GM23338 (cell line): Measurements from ENCODE around the gene TTC1. TPM values are rescaled to one million over a fixed set of nuclear protein-coding genes. Genes with fewer than 3 reads are reported as not detected.

Experiments
- ATAC-seq: fragments of 200-7000 bp; cut with Tn5 transposase; 3 replicates; pipeline ENCODE4 v1.9.1; 2020
- DNase-seq: peaks from one replicate; pipeline ENCODE4 v3.0.0-alpha.2; 2015; ENCODE audit warnings: low spot score
- H2AFZ ChIP-seq: fragments of 200-600 bp; sonication (generic); 2 replicates; pipeline ENCODE4 v1.8.0; 2016; ENCODE audit warnings: antibody characterized with exemption, mild to moderate bottlenecking, moderate library complexity
- H3F3A ChIP-seq: fragments of 200-600 bp; sonication (generic); replicated peaks from 2 replicates; pipeline ENCODE4 v1.8.0; 2017; ENCODE audit warnings: antibody characterized with exemption, mixed run types, low read depth
- H3K27ac ChIP-seq: fragments of 200-600 bp; sonication (generic); 2 replicates; pipeline ENCODE4 v1.6.1; 2016; ENCODE audit warnings: low read depth
- H3K27me3 ChIP-seq: fragments of 200-600 bp; sonication (generic); 2 replicates; pipeline ENCODE4 v1.8.0; 2016; ENCODE audit warnings: mild to moderate bottlenecking, mixed run types, moderate library complexity; ENCODE audit not compliant: insufficient read depth
- H3K36me3 ChIP-seq: fragments of 200-600 bp; sonication (generic); 2 replicates; pipeline ENCODE4 v1.8.0; 2016; ENCODE audit warnings: mild to moderate bottlenecking; ENCODE audit not compliant: insufficient read depth
- H3K4me1 ChIP-seq: fragments of 200-600 bp; sonication (generic); 2 replicates; pipeline ENCODE4 v1.8.0; 2016; ENCODE audit warnings: mild to moderate bottlenecking, moderate library complexity; ENCODE audit not compliant: insufficient read depth
- H3K4me2 ChIP-seq: fragments of 200-600 bp; sonication (generic); 2 replicates; pipeline ENCODE4 v1.7.1; 2017; ENCODE audit warnings: mixed run types
- H3K4me3 ChIP-seq: fragments of 200-600 bp; sonication (generic); 2 replicates; pipeline ENCODE4 v1.6.1; 2016; ENCODE audit warnings: mixed run types
- H3K79me2 ChIP-seq: fragments of 200-600 bp; sonication (generic); replicated peaks from 2 replicates; pipeline ENCODE4 v1.8.0; 2017; ENCODE audit warnings: mild to moderate bottlenecking; ENCODE audit not compliant: insufficient read depth
- H3K9me2 ChIP-seq: fragments of 200-600 bp; sonication (generic); 2 replicates; pipeline ENCODE4 v1.8.0; 2017; ENCODE audit not compliant: insufficient read depth
- H4K20me1 ChIP-seq: fragments of 200-600 bp; sonication (generic); replicated peaks from 2 replicates; pipeline ENCODE4 v1.8.0; 2017; ENCODE audit warnings: mild to moderate bottlenecking; ENCODE audit not compliant: insufficient read depth
- H3K27ac Mint-ChIP-seq: 2 replicates; pipeline ENCODE4 v1.8.0; 2020; ENCODE audit warnings: inconsistent platforms, mild to moderate bottlenecking, moderate library complexity, mixed read lengths
- H3K27me3 Mint-ChIP-seq: 3 replicates; pipeline ENCODE4 v1.8.0; 2022; ENCODE audit warnings: low read depth, mild to moderate bottlenecking, moderate library complexity, mixed read lengths, inconsistent platforms; ENCODE audit not compliant: insufficient read depth, poor library complexity
- H3K36me3 Mint-ChIP-seq: 3 replicates; pipeline ENCODE4 v1.8.0; 2021; ENCODE audit warnings: low read depth, mild to moderate bottlenecking, inconsistent platforms, moderate library complexity, mixed read lengths
- H3K4me1 Mint-ChIP-seq: 3 replicates; pipeline ENCODE4 v1.8.0; 2020; ENCODE audit warnings: mild to moderate bottlenecking, inconsistent platforms, mixed read lengths
- H3K4me3 Mint-ChIP-seq: 3 replicates; pipeline ENCODE4 v1.8.0; 2021; ENCODE audit warnings: moderate library complexity, mild to moderate bottlenecking, inconsistent platforms, mixed read lengths
- H3K9me3 Mint-ChIP-seq: 3 replicates; pipeline ENCODE4 v1.8.0; 2020; ENCODE audit warnings: moderate library complexity, mild to moderate bottlenecking, inconsistent platforms, mixed read lengths
- CREB1 ChIP-seq: fragments of 250-450 bp; sonication (Bioruptor Pico); IDR thresholded peaks from 2 replicates; pipeline ENCODE4 v1.5.0; 2020; ENCODE audit warnings: low read depth, mild to moderate bottlenecking, moderate library complexity
- CTCF ChIP-seq, 2 experiments: fragments of 200-600 bp in 1 of 2; sonication (generic) in 1 of 2; conservative IDR thresholded peaks; 2 replicates each; pipeline versions ENCODE4 v1.5.1 to v1.6.1; 2016 to 2017; ENCODE audit warnings: antibody characterized with exemption in 2 of 2, low read depth in 2 of 2, mild to moderate bottlenecking in 2 of 2, moderate library complexity in 1 of 2
- EZH2 ChIP-seq: fragments of 200-600 bp; sonication (generic); IDR thresholded peaks from one replicate; pipeline ENCODE4 v1.8.0; 2017; ENCODE audit warnings: antibody characterized with exemption, mild to moderate bottlenecking, low read depth; ENCODE audit not compliant: unreplicated experiment
- EZH2phosphoT487 ChIP-seq: fragments of 200-600 bp; sonication (generic); IDR thresholded peaks from one replicate; pipeline ENCODE4 v1.8.1; 2018; ENCODE audit warnings: antibody characterized with exemption; ENCODE audit not compliant: unreplicated experiment
- JUNB ChIP-seq: IDR thresholded peaks from one replicate; pipeline ENCODE4 v1.6.1; 2016; ENCODE audit warnings: antibody characterized with exemption; ENCODE audit not compliant: unreplicated experiment
- NANOG ChIP-seq: IDR thresholded peaks from 2 replicates; pipeline ENCODE4 v1.6.1; 2016; ENCODE audit warnings: antibody characterized with exemption, borderline replicate concordance
- POLR2AphosphoS5 ChIP-seq: IDR thresholded peaks from 2 replicates; pipeline ENCODE4 v1.6.1; 2016; ENCODE audit warnings: antibody characterized with exemption, low read depth
- REST ChIP-seq: IDR thresholded peaks from one replicate; pipeline ENCODE4 v1.6.1; 2018; ENCODE audit warnings: antibody characterized with exemption; ENCODE audit not compliant: unreplicated experiment
- STAT1 ChIP-seq: IDR thresholded peaks from one replicate; pipeline ENCODE4 v1.6.1; 2016; ENCODE audit warnings: antibody characterized with exemption; ENCODE audit not compliant: unreplicated experiment
- ZNF114 ChIP-seq: fragments of 250-450 bp; sonication (Bioruptor Pico); IDR thresholded peaks from 2 replicates; pipeline ENCODE4 v1.5.0; 2020; ENCODE audit warnings: mild to moderate bottlenecking, moderate library complexity
- ZNF331 ChIP-seq: fragments of 250-450 bp; sonication (Bioruptor Pico); IDR thresholded peaks from 2 replicates; pipeline ENCODE4 v1.5.0; 2020; ENCODE audit warnings: low read depth, mild to moderate bottlenecking, moderate library complexity
- polyA plus RNA-seq: library from polyadenylated mRNA; unstranded; fragments of >200 nt; fragmentation: Nextera tagmentation; extraction: Ambion mirVana; gene quantifications from 2 replicates; pipeline ENCODE4 v1.2.1, GENCODE V29; 2016
- total RNA-seq: library from RNA; depleted of rRNA; stranded (reverse); fragments of >200 nt; shearing (Covaris generic); gene quantifications from 2 replicates; pipeline ENCODE4 v1.2.3, GENCODE V29; 2014
- TF ChIP-seq, protein P1 (sequence below): fragments of 250-450 bp; sonication (Bioruptor Pico); IDR thresholded peaks from 2 replicates; pipeline ENCODE4 v1.5.0; 2020; ENCODE audit warnings: mild to moderate bottlenecking, moderate library complexity
- TF ChIP-seq, protein P2 (sequence below): IDR thresholded peaks from 2 replicates; pipeline ENCODE4 v1.6.1; 2016; ENCODE audit warnings: antibody characterized with exemption

TTC1 gene
- total and polyA plus RNA-seq, 2 experiments from 2014 or later = 48.9 to 131 TPM

DNA sequence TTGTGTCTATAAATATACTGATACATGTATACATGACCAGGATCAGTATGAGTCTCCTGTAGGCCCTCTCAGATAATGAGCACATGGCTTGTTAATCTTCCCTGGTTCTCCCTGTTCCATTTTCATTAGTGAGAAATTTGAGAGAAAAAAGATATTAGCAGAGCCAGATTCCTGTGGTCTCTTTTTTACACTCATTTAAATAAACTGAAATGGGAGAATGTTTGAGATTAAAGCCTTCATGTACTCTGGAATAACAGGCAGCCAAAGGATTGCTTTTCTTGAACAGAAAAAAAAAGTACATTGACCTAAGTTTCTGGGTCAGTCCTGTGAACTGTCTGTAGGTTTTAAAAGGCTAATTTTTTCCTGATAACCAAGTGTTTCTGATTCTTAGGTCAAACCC lies 66.1 kb downstream of the TTC1 start (continued):
- TF ChIP-seq ZNF331 (CRISPR knock-in tag) = no peak
- no peak for TF ChIP-seq JUNB
- TF ChIP-seq ZNF114 = no peak
- TF ChIP-seq NANOG = no peak

DNA sequence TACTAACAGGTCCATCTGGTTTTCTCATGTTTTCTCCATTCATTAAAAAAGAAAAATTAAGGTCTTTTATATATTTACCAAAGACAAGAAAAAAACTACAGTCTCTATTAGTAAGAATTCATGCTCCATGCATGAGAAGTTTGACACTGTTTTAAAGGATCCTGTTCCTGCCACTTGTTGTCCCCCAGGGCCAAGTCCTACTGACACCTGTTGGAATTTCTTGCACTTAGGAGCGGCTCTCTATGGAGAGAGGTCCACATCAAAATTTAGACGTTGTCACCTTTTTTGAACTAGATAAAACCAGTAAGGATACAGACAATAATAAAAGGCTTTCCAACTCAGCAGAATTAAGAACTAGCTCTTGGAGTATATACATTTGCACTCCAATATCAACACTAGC lies 68.1 kb downstream of the TTC1 start:
- Mint-ChIP-seq H3K9me3 (no peaks in the 10 kb centered on the region), H3K27ac (no peak overlapping the region), H3K36me3 (peaks cover 17% of the 10 kb centered on the region), H3K4me1 (peaks cover 11% of the 10 kb centered on the region; the same call in 2 of the 3 replicates), H3K27me3 (peaks cover 3% of the 10 kb centered on the region), H3K4me3 (no peak overlapping the region)
- Histone ChIP-seq H3F3A (no peaks in the 10 kb centered on the region; the same call in 1 of the 2 replicates), H3K4me2 (no peak overlapping the region), H3K9me2 (no peaks in the 10 kb centered on the region), H3K4me3 (no peak overlapping the region), H3K79me2 (0 out of 2 replicates have a peak, but pooled peaks cover 4% of the 10 kb centered on the region), H3K36me3 (no peaks in the 10 kb centered on the region; the same call in 1 of the 2 replicates), H3K27ac (no peak overlapping the region), H3K4me1 (0 out of 2 replicates have a peak, but pooled peaks cover 6% of the 10 kb centered on the region), H2AFZ (no peak overlapping the region), H4K20me1 (no peaks in the 10 kb centered on the region), H3K27me3 (no peaks in the 10 kb centered on the region)
- TF ChIP-seq ZNF114 (no peak), CTCF (conservative IDR thresholded peaks at IDR 0.05; ENCODE audit: low read depth in 2 of 2) (no peak), JUNB (no peak), EZH2 (no peak), ZNF331 (CRISPR knock-in tag) (no peak), CREB1 (CRISPR knock-in tag) (no peak), REST (no peak), NANOG (no peak), POLR2AphosphoS5 (no peak), EZH2phosphoT487 (no peak), STAT1 (no peak)
- TF ChIP-seq, protein P1, sequence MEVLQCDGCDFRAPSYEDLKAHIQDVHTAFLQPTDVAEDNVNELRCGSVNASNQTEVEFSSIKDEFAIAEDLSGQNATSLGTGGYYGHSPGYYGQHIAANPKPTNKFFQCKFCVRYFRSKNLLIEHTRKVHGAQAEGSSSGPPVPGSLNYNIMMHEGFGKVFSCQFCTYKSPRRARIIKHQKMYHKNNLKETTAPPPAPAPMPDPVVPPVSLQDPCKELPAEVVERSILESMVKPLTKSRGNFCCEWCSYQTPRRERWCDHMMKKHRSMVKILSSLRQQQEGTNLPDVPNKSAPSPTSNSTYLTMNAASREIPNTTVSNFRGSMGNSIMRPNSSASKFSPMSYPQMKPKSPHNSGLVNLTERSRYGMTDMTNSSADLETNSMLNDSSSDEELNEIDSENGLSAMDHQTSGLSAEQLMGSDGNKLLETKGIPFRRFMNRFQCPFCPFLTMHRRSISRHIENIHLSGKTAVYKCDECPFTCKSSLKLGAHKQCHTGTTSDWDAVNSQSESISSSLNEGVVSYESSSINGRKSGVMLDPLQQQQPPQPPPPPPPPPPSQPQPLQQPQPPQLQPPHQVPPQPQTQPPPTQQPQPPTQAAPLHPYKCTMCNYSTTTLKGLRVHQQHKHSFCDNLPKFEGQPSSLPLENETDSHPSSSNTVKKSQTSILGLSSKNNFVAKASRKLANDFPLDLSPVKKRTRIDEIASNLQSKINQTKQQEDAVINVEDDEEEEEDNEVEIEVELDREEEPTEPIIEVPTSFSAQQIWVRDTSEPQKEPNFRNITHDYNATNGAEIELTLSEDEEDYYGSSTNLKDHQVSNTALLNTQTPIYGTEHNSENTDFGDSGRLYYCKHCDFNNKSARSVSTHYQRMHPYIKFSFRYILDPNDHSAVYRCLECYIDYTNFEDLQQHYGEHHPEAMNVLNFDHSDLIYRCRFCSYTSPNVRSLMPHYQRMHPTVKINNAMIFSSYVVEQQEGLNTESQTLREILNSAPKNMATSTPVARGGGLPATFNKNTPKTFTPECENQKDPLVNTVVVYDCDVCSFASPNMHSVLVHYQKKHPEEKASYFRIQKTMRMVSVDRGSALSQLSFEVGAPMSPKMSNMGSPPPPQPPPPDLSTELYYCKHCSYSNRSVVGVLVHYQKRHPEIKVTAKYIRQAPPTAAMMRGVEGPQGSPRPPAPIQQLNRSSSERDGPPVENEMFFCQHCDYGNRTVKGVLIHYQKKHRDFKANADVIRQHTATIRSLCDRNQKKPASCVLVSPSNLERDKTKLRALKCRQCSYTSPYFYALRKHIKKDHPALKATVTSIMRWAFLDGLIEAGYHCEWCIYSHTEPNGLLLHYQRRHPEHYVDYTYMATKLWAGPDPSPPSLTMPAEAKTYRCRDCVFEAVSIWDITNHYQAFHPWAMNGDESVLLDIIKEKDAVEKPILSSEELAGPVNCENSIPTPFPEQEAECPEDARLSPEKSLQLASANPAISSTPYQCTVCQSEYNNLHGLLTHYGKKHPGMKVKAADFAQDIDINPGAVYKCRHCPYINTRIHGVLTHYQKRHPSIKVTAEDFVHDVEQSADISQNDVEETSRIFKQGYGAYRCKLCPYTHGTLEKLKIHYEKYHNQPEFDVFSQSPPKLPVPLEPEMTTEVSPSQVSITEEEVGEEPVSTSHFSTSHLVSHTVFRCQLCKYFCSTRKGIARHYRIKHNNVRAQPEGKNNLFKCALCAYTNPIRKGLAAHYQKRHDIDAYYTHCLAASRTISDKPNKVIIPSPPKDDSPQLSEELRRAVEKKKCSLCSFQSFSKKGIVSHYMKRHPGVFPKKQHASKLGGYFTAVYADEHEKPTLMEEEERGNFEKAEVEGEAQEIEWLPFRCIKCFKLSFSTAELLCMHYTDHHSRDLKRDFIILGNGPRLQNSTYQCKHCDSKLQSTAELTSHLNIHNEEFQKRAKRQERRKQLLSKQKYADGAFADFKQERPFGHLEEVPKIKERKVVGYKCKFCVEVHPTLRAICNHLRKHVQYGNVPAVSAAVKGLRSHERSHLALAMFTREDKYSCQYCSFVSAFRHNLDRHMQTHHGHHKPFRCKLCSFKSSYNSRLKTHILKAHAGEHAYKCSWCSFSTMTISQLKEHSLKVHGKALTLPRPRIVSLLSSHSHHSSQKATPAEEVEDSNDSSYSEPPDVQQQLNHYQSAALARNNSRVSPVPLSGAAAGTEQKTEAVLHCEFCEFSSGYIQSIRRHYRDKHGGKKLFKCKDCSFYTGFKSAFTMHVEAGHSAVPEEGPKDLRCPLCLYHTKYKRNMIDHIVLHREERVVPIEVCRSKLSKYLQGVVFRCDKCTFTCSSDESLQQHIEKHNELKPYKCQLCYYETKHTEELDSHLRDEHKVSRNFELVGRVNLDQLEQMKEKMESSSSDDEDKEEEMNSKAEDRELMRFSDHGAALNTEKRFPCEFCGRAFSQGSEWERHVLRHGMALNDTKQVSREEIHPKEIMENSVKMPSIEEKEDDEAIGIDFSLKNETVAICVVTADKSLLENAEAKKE = no peak
- TF ChIP-seq, protein P2, sequence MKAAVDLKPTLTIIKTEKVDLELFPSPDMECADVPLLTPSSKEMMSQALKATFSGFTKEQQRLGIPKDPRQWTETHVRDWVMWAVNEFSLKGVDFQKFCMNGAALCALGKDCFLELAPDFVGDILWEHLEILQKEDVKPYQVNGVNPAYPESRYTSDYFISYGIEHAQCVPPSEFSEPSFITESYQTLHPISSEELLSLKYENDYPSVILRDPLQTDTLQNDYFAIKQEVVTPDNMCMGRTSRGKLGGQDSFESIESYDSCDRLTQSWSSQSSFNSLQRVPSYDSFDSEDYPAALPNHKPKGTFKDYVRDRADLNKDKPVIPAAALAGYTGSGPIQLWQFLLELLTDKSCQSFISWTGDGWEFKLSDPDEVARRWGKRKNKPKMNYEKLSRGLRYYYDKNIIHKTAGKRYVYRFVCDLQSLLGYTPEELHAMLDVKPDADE = no peak
- DNase-seq (no peak), ATAC-seq (no peak)
